HepG2 (cell line): ENCODE data around the gene CAPZB. TPM values are rescaled to one million over a fixed set of nuclear protein-coding genes. Genes with fewer than 3 reads are reported as not detected.
A peak's percentile ranks its signal among the peaks of the same experiment; 100 is the strongest.

Source experiments
- DMAP1 ChIP-seq: IDR thresholded peaks from 2 replicates; pipeline ENCODE4 v1.6.1; 2016
- ELF3 ChIP-seq: IDR thresholded peaks from 2 replicates; pipeline ENCODE4 v1.6.1; 2016; ENCODE audit warnings: missing genetic modification reagents, missing compliant biosample characterization
- EP300 ChIP-seq, 3 experiments: sonication (generic) in 1 of 3; formaldehyde crosslinking in 1 of 3; IDR thresholded peaks; 2 replicates each; pipeline versions ENCODE4 v1.5.1 to v1.6.1; 2011 to 2020; ENCODE audit warnings: low read depth in 2 of 3, low read length in 2 of 3, borderline replicate concordance in 1 of 3, improper control_type of control experiment in 1 of 3, mild to moderate bottlenecking in 1 of 3, missing genetic modification reagents in 1 of 3, moderate library complexity in 1 of 3
- ERF ChIP-seq: IDR thresholded peaks from 2 replicates; pipeline ENCODE4 v1.6.1; 2018; ENCODE audit warnings: missing biosample characterization, missing genetic modification reagents
- FOXP1 ChIP-seq, 2 experiments: fragments of 450-650 bp in 1 of 2; IDR thresholded peaks; 2 replicates each; pipeline ENCODE4 v1.6.1; 2017 to 2018; ENCODE audit warnings: antibody characterized with exemption in 1 of 2
- HDAC1 ChIP-seq: sonication (generic); formaldehyde crosslinking; IDR thresholded peaks from 2 replicates; pipeline ENCODE4 v1.5.1; 2020; ENCODE audit warnings: mild to moderate bottlenecking, missing genetic modification reagents
- HNF4A ChIP-seq: sonication (generic); formaldehyde crosslinking; IDR thresholded peaks from 2 replicates; pipeline ENCODE4 v1.4.0; 2020; ENCODE audit warnings: missing genetic modification reagents
- KDM6A ChIP-seq: IDR thresholded peaks from 2 replicates; pipeline ENCODE4 v1.6.1; 2016; ENCODE audit warnings: low read depth
- MAZ ChIP-seq, 2 experiments: sonication (generic) in 1 of 2; formaldehyde crosslinking in 1 of 2; IDR thresholded peaks; 2 replicates each; pipeline versions ENCODE4 v1.5.0 to v1.6.1; 2012 to 2020; ENCODE audit warnings: low read depth in 2 of 2, mild to moderate bottlenecking in 2 of 2, borderline replicate concordance in 1 of 2, improper control_type of control experiment in 1 of 2, low read length in 1 of 2, missing genetic modification reagents in 1 of 2, moderate library complexity in 1 of 2
- PCBP2 ChIP-seq: fragments of 200-400 bp; formaldehyde crosslinking; optimal IDR thresholded peaks from 2 replicates; pipeline ENCODE3; 2018; ENCODE audit warnings: low read length, low read depth; ENCODE audit not compliant: poor library complexity, severe bottlenecking
- RXRB ChIP-seq: IDR thresholded peaks from 2 replicates; pipeline ENCODE4 v1.6.1; 2016; ENCODE audit warnings: borderline replicate concordance, missing genetic modification reagents, missing compliant biosample characterization
- SAP130 ChIP-seq: IDR thresholded peaks from 2 replicates; pipeline ENCODE4 v1.6.1; 2016; ENCODE audit warnings: low read depth
- SOX13 ChIP-seq, 3 experiments: fragments of 450-650 bp in 1 of 3; sonication (generic) in 1 of 3; formaldehyde crosslinking in 1 of 3; IDR thresholded peaks in 2 of 3; conservative IDR thresholded peaks in 1 of 3; 2 replicates each; pipeline versions ENCODE4 v1.5.0 to v1.6.1; 2016 to 2020; ENCODE audit warnings: antibody characterized with exemption in 1 of 3, mild to moderate bottlenecking in 1 of 3, missing compliant biosample characterization in 1 of 3, missing genetic modification reagents in 1 of 3, moderate library complexity in 1 of 3
- XRCC5 ChIP-seq: fragments of 200-400 bp; formaldehyde crosslinking; optimal IDR thresholded peaks from 2 replicates; pipeline ENCODE3; 2017; ENCODE audit warnings: mild to moderate bottlenecking, low read length
- ZBTB34 ChIP-seq: sonication (generic); formaldehyde crosslinking; IDR thresholded peaks from 2 replicates; pipeline ENCODE4 v1.8.0; 2022; ENCODE audit warnings: mild to moderate bottlenecking, missing genetic modification reagents
- ZNF296 ChIP-seq: sonication (generic); formaldehyde crosslinking; conservative IDR thresholded peaks from 2 replicates; pipeline ENCODE4 v1.5.0; 2020; ENCODE audit warnings: mild to moderate bottlenecking, missing genetic modification reagents
- ZNF615 ChIP-seq: sonication (generic); formaldehyde crosslinking; IDR thresholded peaks from 2 replicates; pipeline ENCODE4 v1.5.0; 2020; ENCODE audit warnings: mild to moderate bottlenecking, missing genetic modification reagents, borderline replicate concordance
- polyA plus RNA-seq, 8 experiments: library from polyadenylated mRNA; depleted of rRNA in 3 of 8; stranded (reverse) in 7 of 8; unstranded in 1 of 8; fragments of >200 nt; fragmentation: Illumina TruSeq in 4 of 8; extraction: Trizol in 4 of 8; gene quantifications; 2 replicates each; pipeline versions ENCODE4 v1.2.1 to v1.2.3, GENCODE V29; 2011 to 2016; ENCODE audit warnings: low read depth in 4 of 8, missing spikeins in 1 of 8, mixed read lengths in 1 of 8; ENCODE audit not compliant: insufficient read depth in 1 of 8
- total RNA-seq, 5 experiments: library from RNA; depleted of rRNA; stranded (reverse); fragments of >200 nt; fragmentation: Illumina TruSeq; extraction: Trizol; gene quantifications; 2 replicates each; pipeline ENCODE4 v1.2.3, GENCODE V29; 2016; ENCODE audit warnings: low read depth in 1 of 5
- TF ChIP-seq, protein P1 (sequence below): sonication (generic); formaldehyde crosslinking; IDR thresholded peaks from 2 replicates; pipeline ENCODE4 v1.4.0; 2020; ENCODE audit warnings: low read depth, missing genetic modification reagents
- TF ChIP-seq, protein P2 (sequence below): sonication (generic); formaldehyde crosslinking; IDR thresholded peaks from 2 replicates; pipeline ENCODE4 v1.5.1; 2020; ENCODE audit warnings: missing genetic modification reagents, mild to moderate bottlenecking, borderline replicate concordance

Gene CAPZB
- total and polyA plus RNA-seq, 2 of the 13 experiments (the other 11 are each of a cell fraction or from before 2014, with no cell fraction given): 58.9 to 76.9 TPM

GRCh38 chr1:19385869-19386591 is 99.3 kb downstream of the CAPZB start (continued):
- TF ChIP-seq, protein P1, sequence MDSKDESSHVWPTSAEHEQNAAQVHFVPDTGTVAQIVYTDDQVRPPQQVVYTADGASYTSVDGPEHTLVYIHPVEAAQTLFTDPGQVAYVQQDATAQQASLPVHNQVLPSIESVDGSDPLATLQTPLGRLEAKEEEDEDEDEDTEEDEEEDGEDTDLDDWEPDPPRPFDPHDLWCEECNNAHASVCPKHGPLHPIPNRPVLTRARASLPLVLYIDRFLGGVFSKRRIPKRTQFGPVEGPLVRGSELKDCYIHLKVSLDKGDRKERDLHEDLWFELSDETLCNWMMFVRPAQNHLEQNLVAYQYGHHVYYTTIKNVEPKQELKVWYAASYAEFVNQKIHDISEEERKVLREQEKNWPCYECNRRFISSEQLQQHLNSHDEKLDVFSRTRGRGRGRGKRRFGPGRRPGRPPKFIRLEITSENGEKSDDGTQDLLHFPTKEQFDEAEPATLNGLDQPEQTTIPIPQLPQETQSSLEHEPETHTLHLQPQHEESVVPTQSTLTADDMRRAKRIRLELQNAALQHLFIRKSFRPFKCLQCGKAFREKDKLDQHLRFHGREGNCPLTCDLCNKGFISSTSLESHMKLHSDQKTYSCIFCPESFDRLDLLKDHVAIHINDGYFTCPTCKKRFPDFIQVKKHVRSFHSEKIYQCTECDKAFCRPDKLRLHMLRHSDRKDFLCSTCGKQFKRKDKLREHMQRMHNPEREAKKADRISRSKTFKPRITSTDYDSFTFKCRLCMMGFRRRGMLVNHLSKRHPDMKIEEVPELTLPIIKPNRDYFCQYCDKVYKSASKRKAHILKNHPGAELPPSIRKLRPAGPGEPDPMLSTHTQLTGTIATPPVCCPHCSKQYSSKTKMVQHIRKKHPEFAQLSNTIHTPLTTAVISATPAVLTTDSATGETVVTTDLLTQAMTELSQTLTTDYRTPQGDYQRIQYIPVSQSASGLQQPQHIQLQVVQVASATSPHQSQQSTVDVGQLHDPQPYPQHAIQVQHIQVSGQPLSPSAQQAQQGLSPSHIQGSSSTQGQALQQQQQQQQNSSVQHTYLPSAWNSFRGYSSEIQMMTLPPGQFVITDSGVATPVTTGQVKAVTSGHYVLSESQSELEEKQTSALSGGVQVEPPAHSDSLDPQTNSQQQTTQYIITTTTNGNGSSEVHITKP (CRISPR knock-in tag): peak; percentile 63; the same call in 1 of the 2 replicates
- 0 out of 2 replicates have a peak, but pooled peaks have one; percentile 27 for TF ChIP-seq DMAP1
- peak; percentile 24; the same call in 1 of the 2 replicates for TF ChIP-seq ERF (CRISPR knock-in tag)
- TF ChIP-seq, protein P2, sequence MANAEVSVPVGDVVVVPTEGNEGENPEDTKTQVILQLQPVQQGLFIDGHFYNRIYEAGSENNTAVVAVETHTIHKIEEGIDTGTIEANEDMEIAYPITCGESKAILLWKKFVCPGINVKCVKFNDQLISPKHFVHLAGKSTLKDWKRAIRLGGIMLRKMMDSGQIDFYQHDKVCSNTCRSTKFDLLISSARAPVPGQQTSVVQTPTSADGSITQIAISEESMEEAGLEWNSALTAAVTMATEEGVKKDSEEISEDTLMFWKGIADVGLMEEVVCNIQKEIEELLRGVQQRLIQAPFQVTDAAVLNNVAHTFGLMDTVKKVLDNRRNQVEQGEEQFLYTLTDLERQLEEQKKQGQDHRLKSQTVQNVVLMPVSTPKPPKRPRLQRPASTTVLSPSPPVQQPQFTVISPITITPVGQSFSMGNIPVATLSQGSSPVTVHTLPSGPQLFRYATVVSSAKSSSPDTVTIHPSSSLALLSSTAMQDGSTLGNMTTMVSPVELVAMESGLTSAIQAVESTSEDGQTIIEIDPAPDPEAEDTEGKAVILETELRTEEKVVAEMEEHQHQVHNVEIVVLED (CRISPR knock-in tag): no peak
- peak; percentile 29; the same call in 1 of the 2 replicates for TF ChIP-seq SAP130 (CRISPR knock-in tag)
- TF ChIP-seq ELF3 (CRISPR knock-in tag): 0 out of 2 replicates have a peak, but pooled peaks have one; percentile 8
- no peak for TF ChIP-seq PCBP2
- peak; percentile 47; the same call in 1 of the 2 replicates for TF ChIP-seq HNF4A (CRISPR knock-in tag)
- TF ChIP-seq ZNF296: no peak
- 0 out of 2 replicates have a peak, but pooled peaks have one; percentile 15 for TF ChIP-seq ZBTB34 (CRISPR knock-in tag)
- TF ChIP-seq MAZ (IDR thresholded peaks at IDR 0.05; ENCODE audit: borderline replicate concordance, low read depth, low read length): no peak
- TF ChIP-seq MAZ (CRISPR knock-in tag; IDR thresholded peaks at IDR 0.05; ENCODE audit: low read depth): 0 out of 2 replicates have a peak, but pooled peaks have one; percentile 26
- TF ChIP-seq RXRB: 0 out of 2 replicates have a peak, but pooled peaks have one; percentile 14
- TF ChIP-seq XRCC5: no peak
- no peak for TF ChIP-seq SOX13 (IDR thresholded peaks at IDR 0.05)
- peak in 1 of 2 experiments; percentile 12; a peak in 1 of 4 replicates for TF ChIP-seq SOX13 (CRISPR knock-in tag; conservative IDR thresholded peaks at IDR 0.05 in 1 of 2, IDR thresholded peaks at IDR 0.05 in 1 of 2)
- TF ChIP-seq HDAC1: no peak
- peak; percentile 56; the same call in 1 of the 2 replicates for TF ChIP-seq ZNF615 (CRISPR knock-in tag)
- peak in 1 of 2 experiments; percentile 45; a peak in 1 of 4 replicates for TF ChIP-seq EP300 (IDR thresholded peaks at IDR 0.05; ENCODE audit: low read depth in 2 of 2, low read length in 2 of 2)
- no peak for TF ChIP-seq EP300 (CRISPR knock-in tag; IDR thresholded peaks at IDR 0.05; ENCODE audit: borderline replicate concordance)
- no peak for TF ChIP-seq FOXP1 (IDR thresholded peaks at IDR 0.05)
- TF ChIP-seq FOXP1 (CRISPR knock-in tag; IDR thresholded peaks at IDR 0.05): peak; percentile 43; the same call in 1 of the 2 replicates
- no peak for TF ChIP-seq KDM6A (CRISPR knock-in tag)
